HG03432 (cell line): ENCODE data around the gene STX1B.
"Not testable (repeated sequence)": the region's sequence is repeated elsewhere in the genome, so short reads cannot be mapped to it uniquely, and the experiment has no call there.

Source experiments
- ATAC-seq: cut with Tn5 transposase; IDR thresholded peaks from one replicate; pipeline ENCODE4 v1.9.1; 2021; ENCODE audit warnings: mild to moderate bottlenecking, moderate library complexity; ENCODE audit not compliant: unreplicated experiment

STX1B gene

DNA sequence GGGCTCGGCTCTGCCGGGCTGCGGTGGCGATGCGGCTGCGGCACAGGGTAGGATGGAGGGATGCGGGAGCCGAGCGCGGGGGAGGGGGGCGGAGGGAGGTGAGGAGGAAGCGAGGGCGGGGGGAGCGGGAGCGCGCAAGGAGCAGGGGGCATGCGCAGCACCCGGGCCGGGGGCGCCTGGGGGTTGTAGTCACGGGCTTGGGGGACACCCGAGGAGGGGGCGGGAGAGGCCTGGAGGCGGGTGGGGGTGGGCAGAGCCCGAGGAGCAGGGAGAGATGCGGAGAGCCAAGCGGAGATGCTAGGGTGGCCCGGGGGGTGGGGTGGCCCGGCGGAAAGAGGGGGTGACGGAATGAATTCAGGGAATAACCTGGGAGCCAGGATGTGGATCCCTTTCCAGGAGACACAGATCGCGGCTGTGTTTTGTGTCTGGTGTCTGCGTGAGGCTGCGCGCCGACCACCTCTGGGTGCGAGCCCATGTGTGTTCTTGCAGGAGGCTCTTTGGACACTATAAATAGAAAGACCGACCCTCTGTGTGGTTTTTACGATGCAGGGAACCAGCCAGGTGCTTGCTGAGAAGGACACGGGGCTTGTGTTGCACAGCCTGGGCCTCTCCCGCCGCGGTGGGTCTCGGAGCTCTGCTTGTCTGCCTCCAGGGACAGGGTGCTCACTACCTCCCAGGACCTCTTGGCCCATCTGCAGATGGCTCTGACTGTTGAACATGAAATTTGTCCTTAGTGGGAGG lies at the start of gene STX1B:
STX1B (minus strand) TSS at position 54 of the 741 bp plus-strand sequence. CDS start 242 bp downstream, outside the sequence.
- no peak for ATAC-seq

- no peak for ATAC-seq
These were observed 45.2 kb upstream of the STX1B start for GRCh38 chr16:31055613-31056012.

DNA sequence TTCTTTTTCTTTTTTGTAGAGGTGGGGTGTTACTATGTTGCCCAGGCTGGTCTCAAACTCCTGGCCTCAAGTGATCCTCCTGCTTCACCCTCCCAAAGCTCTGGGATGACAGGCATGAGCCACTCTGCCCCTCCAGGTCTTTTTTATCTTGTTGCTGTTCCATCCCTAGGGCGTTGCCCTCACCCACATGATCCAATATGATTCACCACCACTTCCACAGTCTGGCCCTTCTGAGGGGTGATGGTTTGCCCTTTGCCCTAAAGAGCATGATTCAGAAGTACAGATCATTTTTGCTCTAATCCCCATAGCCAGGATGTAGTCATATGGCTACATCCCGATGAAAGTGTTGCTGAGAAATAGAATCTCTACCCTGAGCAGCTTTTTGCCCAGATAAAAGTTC lies 41.7 kb upstream of the STX1B start:
- ATAC-seq: no peak

- no peak for ATAC-seq
These were observed 40.0 kb upstream of the STX1B start for GRCh38 chr16:31050280-31051030.

- ATAC-seq: no peak
These were observed 33.6 kb upstream of the STX1B start for GRCh38 chr16:31043898-31044481.

DNA sequence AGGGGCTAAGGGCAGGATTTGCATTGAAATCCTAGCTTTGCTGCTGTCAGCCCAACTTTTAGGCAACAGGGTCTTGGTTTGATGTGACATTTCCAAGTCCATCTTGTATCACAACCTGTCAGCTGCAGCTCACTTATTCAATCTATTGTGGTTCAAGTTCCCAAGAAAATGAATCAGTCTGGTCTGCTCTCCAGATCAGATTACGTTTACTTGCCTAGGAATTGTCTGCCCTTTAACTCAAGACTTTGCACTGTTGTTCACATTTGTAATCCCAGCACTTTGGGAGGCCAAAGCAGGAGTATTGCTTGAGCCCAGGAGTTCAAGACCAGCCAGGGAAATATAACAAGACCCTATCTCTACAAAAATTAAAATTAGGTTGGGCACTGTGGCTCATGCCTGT lies 32.9 kb upstream of the STX1B start:
- ATAC-seq: no peak

- ATAC-seq: no peak
These were observed 32.4 kb upstream of the STX1B start for GRCh38 chr16:31042866-31043265.

DNA sequence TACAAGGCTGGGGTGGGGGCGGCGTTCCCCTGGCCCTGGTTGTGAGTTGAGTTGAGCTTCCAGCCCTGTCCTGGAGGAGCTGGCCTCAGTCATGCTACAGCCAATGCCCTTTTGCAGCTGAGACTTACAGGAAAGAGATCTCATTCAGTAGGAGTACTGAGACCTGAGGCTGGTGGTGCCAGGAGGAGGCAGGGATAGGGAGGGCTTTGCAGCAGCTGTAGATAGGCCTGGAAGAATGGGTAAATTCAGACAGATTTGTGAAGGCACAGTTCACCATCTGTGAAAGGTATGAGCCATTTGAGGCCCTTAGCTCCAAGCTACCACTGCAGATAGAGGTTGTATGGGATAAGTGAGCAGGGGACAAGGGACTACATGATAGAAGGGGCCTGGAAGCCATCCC lies 28.6 kb upstream of the STX1B start:
- no peak for ATAC-seq

DNA sequence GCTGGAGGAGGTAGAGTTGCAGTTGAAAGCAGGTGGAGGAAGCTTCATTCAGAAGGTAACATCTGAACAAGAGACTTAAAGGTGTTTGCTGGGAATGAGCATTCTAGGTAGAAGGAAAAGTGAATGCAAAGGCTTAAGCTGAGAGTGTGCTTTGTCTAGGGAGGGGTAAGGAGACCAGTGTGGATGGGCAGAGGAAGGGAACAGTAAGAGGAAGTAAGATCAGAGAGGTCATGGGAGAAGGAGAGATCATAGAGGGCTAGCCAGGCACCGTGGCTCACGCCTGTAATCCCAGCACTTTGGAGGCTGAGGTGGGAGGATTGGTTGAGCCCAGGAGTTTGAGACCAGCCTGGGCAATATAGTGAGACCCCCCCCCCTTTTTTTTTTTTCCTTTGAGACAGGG lies 26.3 kb upstream of the STX1B start:
- no peak for ATAC-seq

DNA sequence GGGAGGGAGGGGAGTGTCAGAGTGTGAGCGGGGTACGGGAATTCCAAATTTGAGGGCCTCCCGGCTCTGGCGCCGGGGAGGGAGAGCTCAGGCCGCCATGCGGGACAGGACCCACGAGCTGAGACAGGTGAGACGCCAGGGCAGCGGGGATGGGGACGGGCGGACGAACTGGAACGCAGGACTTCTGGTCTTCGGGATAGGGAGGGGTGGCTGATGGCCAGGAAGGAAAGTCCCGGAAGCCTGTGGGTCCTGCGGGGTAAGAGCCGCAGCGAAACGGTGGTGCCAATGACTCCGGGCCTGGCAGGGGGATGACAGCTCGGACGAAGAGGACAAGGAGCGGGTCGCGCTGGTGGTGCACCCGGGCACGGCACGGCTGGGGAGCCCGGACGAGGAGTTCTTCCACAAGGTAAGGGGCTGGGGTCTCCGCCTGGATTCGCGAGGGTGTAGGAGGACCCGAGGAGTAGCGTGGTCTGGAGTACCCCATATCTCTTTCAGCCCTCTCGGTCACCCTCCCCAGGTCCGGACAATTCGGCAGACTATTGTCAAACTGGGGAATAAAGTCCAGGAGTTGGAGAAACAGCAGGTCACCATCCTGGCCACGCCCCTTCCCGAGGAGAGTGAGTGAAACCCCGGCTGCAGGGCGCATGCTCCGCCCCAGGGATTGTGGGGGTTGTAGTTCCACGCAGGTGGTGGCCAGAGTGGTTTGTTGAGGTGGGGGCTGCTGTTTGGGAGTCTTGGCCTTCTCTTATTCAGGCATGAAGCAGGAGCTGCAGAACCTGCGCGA lies 23.5 kb upstream of the STX1B start:
- ATAC-seq: peak; percentile 55

GRCh38 chr16:31032736-31033708 lies 22.6 kb upstream of the STX1B start, which contains the start of gene STX4:
Gene STX4 (plus strand): TSS chr16:31033558. CDS start chr16:31033806, 248 bp downstream.
- peak; percentile 76 for ATAC-seq

DNA sequence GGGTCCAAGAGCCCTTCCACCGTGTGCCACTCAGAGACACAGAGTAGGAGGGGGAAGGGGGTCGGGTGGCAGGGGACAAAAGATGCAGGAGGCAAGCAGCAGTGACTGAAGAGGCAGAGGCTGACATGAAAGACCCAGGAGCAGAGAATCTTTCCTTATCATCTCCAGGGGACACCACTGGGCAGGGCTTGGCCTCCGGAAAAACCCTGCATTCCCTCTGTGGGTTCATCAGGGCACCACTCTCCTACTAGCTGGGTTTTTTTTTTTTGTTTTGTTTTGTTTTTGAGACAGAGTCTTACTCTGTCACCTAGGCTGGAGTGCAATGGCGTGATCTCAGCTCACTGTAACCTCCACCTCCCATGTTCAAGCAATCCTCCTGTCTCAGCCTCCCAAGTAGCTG lies 20.8 kb upstream of the STX1B start:
- no peak for ATAC-seq

DNA sequence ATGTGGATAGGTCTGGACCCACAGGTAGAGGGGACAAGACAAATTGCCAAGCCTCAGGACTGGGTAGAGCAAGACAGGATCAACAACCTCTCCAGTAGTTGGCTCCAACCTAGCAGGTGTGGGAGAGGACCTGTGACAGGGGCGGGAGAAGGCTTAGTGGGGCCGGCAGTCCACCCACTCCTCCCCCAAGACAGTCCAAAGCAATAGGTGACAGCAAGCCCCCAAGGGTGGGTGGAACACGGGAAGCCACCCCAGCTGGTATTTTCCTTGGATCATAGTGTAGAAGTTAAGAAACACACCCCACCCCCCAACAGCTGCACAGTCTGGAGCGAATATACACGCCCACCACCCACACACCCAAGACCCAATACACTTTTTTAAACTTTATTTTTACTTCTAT lies 18.8 kb upstream of the STX1B start:
- ATAC-seq: no peak

GRCh38 chr16:31025339-31025738 lies 14.9 kb upstream of the STX1B start:
- no peak for ATAC-seq

- no peak for ATAC-seq
These were observed 13.3 kb upstream of the STX1B start for GRCh38 chr16:31023627-31024226.

DNA sequence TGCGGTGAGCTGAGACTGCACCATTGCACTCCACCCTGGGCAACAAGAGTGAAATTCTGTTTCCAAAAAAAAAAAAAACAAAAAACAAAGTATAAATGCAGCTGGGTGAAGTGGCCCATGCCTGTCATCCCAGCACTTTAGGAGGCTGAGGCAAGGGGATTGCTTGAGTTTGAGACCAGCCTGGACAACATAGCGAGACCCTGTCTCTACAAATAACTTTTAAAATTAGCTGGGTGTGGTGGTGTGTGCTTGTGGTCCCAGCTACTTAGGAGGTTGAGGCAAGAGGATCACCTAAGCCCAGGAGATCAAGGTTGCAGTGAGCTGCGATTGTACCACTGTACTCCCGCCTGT lies 12.8 kb upstream of the STX1B start:
- ATAC-seq: no peak

DNA sequence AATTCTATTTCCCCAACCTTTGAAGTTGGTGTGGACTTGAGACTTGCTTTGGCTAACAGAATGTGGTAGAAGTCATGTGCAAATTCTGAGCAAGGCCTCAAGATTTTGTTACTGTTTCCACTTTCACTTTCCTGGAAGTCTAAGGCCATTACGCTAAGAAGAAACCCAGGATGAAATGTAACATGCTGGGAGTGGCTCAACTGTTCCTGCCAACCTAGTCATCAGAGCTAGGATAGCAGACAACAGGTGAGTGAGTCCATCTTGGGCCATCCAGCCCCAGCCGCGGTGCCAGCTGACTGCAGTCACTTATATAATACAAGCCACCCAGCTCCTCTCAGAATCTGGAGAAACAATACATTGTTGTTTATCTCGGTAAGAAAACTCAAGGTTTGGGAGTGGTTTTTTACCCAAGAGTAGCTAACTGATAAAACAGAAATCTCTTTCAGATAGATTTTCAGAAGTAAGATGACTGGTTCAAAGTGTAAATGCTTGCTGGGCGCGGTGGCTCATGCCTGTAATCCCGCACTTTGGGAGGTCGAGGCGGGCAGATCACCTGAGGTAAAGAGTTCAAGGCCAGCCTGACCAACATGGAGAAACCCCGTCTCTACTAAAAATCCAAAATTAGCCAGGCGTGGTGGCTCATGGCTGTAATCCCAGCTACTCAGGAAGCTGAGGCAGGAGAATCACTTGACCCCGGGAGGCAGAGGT lies 12.3 kb upstream of the STX1B start:
- no peak for ATAC-seq

DNA sequence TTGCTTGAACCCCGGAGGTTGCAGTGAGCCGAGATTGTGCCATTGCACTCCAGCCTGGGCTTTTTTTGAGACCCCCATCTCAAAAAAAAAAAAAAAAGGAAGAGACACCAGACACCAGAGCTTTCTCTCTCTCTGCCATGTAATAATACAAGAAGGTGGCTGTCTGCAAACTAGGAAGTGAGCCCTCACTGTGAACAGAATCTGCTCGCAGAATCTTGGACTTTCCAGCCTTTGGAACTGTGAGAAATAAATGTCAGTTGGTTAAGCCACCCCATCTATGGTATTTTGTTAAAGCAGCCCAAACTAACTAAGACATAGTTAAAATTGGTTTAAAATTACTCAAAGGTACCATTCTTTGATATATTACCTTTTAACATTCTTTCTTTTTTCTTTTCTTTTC lies 10.1 kb upstream of the STX1B start:
- no peak for ATAC-seq

DNA sequence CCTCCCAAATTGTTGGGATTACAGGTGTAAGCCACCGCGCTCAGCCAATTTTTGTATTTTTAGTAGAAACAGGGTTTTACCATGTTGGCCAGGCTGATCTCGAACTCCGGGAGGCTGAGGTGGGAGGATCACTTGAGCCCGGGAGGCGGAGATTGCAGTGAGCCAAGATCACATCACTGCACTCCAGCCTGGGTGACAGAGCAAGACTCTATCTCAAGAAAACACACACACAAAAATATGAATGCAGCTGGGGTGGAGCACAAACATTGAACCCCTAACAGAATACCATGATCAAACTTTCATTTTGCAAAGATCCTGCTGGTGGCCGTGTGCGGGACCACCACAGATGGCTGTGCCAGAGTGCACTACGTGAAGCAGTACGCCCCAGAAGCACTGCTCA lies 7.3 kb upstream of the STX1B start:
- ATAC-seq: not testable (repeated sequence)
